Glomerular visceral epithelial cell (primary cell): Measurements from ENCODE around the gene IGSF21.

Source experiments
- DNase-seq: peaks from one replicate; pipeline ENCODE4 v3.0.0-alpha.2; 2016; ENCODE audit errors: extremely low spot score

The IGSF21 gene

GRCh38 chr1:18419113-18419844, 311.7 kb downstream of the IGSF21 start:
- DNase-seq, result no peak

GRCh38 chr1:18419845-18420184, 312.2 kb downstream of the IGSF21 start:
- DNase-seq, result no peak

DNA sequence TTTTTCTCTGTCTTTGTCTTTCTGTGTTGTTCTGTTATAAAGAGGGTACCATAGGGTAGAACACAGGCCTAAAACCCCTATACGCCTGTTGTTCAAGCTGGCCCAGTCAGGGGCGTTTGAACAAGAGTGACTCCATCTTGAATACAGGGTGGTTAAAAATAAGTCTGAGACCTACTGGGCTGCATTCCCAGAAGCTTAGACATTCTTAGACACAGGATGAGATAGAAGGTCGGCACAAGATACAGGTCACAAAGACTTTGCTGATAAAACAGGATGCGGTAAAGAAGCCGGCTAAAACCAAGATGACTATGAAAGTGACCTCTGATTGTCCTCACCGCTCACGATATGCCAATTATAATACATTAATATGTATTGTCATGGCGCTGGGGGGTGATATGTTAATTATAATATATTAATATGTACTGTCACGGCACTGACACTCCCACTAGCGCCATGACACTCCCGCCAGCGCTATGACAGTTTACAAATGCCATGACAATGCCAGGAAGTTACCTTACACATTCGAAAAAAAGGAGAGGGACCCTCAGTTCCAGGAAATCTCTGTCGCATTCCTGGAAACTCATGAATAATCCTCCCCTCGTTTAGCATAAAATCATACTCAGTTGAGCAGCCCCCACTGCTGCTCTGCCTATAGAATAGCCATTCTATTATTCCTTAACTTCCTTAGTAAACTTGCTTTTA, 314.6 kb downstream of the IGSF21 start:
- no peak for DNase-seq

- DNase-seq, result no peak
Measured at GRCh38 chr1:18422954-18423353, 315.4 kb downstream of the IGSF21 start.

DNA sequence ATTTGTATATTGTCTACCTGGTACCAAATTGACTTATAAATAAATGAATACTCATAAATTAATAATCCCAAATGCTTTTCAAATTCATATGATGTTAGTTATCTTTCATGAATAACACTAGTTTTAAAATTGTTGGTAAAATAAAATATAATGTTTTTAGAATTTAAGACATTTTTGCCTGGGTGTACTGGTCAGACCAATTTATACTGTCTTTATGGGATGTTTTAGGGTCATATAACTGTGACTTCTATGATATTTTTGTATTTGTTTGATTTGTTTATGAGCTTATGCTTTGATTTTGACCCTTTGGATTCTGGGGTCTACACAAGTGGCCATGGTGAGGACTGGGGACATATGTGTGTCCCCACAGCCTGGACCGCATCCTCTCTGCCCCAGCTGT, 319.0 kb downstream of the IGSF21 start:
- no peak for DNase-seq
